ENCODE data around the gene RFX3.

RFX3 gene

DNA sequence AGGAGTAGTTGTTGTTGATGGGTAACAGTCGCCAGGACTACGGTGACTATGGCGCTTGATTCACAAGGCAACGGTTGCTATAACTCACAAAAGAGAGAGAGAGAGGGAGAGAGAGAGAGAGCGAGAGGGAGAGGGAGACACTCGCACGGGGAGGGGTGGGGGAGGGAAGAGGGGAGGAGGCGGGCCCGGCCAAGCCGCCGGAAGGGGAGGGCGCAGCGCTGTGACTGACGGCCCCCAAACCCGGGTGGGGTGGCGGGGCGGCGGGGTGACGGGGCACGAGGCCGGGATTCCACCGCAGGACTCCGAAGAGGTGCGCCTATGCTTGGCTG lies at the start of gene RFX3:
RFX3 (minus strand) TSS at position 166 of the 329 bp plus-strand sequence. CDS start 130,413 bp downstream, outside the sequence.
- DNase-seq, result peak; percentile 97

DNA sequence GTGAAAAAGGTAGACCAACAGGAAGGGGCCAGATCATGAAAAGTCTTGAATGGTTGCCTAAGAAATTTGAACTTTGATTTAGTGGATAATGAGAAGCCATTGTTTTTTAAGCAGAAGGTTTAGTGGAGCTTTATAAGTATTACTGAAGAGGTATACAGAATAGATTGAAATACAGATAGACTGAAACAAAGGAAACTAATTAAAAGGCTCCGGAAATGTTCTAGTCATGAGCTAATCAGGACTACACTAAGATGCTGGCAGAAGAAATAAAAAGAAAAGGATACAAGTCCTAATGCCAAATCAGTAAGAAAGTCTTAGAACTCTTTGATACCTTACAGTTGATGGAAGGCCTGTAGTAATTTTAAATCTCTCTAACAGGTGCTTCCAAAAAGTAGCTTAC lies 45.7 kb upstream of the RFX3 start:
- DNase-seq, result no peak

DNA sequence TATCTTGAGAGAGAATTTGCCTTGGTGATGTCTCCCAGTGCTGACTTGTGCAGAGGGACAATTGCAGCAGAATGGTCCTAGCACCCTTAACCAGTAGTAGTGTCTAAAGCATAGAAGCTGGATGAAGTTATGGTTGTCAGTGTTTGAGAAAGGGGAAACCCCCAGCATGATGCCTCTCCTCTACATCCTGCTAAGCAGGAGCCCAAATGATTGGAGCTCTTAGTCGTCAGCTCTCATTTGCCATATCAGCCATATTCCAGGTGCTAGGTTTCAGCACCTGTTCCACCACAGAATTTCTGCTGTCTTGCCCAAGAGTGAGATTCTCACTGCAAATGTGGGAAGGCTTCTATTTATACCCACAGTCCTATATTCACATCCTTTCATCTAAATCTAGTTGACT lies 43.7 kb upstream of the RFX3 start:
- DNase-seq, result no peak

DNA sequence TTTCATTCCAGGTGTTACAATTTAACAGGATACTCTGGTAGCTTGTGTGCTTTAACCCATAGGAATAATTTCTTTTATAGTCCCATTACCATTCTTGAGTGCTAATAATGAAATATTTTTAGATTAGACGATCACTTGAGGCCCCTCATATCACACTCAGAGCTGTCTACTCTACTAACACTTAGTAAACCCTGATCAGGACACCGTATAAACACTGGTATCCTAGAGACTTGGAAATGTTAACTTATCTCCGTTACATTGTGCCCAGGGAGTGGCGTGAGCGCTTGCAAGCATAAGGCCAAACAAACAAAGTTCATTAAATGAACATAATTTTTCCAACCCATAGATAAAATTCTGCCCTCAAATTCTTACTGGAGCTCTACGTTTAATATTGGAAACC lies 42.2 kb upstream of the RFX3 start:
- DNase-seq, result no peak

DNA sequence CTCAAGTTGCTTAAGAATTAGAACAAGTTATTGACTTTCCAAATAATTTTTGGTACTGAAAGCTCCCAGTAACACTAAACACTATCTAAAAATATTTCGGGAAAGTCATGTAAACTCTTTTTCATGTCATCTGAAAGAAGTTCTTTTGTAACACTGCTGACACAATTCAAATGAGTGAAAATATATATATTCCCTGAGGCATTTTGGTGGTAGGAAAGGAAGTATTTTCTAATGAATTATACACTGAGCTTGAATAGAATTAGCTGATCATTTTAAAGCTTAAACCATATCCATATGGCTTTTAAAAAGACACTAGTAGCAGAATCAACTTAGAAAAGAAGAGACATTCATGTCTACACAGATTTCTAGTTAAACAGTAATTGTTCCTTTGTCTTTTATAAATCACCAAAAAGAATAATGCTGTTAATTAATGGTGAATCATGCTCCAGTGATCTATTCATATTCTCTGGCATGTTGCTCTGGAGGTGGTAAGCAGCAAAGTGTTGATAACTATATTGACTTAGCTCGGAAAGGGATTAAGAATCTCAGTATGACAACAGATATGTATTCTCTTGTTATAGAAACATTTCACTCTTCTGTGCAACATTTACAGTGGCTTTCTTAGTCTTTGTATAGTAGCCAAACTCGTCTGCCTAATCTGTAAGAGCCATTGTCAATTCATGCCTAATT lies 27.4 kb upstream of the RFX3 start:
- peak; percentile 57 for DNase-seq

DNA sequence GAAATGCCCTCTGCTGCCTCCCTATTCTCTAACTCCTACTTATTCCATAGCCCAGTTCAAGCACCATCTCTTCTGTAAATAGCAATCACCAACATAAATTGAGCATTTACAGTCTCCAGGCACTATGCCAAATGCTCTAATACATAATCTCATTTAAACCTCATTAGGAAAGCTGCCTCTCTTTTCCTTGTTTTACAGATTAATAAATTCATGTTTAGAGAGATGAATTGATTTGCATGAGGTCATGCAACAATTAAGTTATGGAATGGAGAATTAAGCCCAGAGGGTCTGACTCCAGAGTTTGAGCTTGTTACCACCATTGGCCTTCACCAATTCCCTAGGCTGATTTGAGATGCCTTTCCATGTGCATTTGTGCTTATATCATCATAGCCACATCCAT lies 23.4 kb upstream of the RFX3 start:
- no peak for DNase-seq

DNA sequence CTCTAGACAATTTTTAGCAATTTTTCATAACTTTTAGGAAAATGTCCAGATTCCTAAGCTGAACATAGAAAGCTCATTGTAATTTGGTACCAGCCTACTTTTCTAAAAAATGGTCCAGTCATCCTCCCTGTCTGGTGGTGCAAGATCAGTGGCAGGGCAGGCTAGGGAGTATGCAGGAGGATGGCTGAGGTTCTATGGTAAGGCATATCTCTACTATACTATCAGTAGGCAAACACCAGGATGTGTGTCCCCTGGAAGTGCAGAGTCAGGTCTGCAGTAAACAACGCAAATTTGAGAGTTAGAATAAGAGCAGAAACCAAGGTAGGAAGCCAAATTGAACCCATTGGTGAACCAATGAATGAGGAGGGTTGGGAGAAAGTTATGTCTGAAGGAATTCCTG lies 22.8 kb upstream of the RFX3 start:
- no peak for DNase-seq

DNA sequence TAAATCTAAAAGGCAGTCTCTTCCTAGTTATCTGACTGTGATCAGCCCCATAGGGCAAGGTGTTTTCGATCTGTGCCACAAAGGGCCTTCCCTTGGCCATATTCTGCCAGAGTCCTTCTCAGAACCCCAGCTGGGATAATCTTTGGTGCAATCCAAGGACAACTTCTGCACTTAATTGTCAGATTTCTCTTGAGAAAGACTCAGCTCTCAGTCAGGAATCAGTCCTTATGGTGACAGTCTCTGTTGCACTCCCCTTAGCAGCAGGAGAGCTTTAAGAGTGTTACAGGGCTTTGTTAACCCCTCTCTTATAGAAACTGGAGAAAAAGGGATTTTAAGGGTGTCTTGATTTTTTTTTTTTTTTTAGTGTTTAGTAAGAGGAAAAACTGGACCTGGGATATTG lies 15.4 kb upstream of the RFX3 start:
- no peak for DNase-seq

DNA sequence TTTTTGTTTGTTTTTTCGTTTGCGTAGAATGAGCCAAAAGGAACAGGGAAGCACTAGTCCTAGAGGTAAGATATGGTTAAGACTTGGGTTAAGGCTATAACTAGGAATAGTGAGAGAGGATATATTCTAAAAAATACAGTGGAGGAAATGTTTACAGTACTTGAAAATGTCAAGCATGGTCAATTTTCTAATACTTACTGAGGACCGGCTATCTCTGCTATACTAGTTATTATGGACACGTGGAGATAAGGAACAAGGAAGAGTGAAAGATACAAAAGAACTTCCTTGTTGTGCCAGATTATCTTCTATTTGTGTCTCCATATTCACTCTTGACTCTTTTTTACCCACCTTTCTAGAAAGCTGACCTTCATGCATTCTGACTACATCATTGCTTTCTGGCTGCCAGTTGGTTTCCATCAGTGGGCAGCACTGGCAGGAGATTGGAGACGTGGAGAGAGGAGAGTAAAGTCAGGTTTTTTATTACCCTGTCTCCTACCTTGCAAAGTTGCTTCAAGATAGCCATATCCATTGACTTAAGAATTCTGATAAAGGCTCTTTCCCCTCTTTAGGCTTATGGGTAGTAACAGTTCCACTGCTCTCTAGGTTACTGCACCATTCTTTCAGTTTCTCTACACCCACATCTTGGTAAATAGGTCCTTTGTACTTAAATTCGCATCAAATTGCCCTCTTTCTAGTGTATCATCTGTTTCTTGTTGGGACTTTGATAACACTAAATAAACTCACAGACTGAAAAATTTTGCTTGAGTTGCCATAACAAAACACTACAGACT lies 9.0 kb upstream of the RFX3 start:
- DNase-seq, result no peak

DNA sequence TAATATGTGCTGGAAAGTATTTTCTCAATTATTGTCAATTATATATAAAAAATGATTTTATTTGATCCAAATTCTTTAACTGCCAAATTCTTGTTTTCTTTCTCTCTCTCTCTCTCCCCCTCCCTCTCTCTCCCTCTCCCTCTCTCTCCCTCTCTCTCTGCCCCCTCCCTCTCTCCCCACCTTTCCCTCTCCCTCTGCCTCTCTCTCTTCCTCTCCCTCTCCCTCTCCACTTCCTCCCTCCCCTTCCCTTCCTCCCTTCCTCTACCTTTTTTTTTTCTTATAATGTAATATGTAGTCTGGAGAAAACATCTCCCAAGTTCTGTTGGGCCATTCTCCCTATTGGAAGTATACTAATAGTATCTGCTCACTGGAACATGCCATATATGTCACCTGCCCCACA lies 6.4 kb upstream of the RFX3 start:
- no peak for DNase-seq

DNA sequence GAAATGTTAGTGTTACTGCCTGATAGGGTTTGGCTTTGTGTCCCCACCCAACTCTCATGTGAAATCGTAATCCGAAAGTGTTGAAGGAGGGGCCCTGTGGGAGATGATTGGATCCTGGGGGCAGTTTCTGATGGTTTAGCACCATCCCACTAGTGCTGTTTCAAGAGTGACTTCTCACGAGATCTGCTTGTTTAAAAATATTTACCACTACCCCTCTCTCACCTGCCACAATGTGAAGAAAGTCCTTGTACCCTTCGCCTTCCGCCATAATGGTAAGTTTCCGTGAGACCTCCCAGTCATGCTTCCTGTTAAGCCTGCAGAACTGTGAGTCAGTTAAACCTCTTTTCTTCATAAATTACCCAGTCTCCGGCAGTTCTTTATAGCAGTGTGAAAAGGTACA lies 2.6 kb upstream of the RFX3 start:
- DNase-seq, result peak; percentile 83

DNA sequence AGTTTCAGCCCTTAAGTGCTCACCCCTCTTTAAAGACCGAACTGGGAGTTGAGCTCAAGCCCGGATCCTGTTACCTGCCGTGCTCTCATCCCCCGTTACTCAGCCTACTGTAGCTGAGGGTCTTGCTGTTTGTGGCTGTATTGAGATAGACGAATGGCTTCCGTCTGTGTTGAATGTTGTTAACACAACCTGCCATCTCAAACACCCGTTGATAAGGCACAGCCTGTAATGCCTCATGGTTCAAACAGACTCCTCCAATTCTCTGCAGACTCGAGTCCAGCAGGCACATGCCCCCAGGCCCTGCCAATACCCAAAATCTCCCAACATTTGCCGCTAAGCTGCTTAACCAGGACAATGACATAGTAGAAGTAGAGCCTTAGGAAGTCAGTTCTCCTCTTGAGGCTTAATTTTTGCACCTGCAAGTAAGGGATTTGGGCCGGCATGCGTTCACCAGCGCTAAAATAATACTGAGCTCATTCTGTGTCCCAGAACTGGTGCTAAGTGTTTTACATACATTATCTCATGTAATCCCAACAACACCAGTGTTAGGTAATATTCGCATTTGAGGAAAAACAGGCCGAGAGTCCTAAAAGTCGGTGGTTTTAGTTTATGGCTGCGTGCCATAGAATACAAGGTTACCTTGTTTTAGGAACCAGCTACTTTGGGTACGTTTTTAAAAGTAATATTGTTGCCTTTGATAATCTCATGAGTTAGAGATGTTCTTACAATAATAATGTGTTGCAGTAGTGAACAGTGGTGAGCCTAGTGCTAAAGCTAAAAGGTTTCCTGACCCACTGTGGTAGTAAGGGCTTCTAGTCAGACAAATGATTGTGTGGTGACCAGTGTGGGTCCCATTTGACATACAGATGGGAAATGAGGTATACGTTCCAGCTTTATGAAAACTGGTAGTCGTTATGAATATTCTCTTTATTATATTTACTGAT lies 1.5 kb upstream of the RFX3 start:
- DNase-seq, result peak; percentile 86

DNA sequence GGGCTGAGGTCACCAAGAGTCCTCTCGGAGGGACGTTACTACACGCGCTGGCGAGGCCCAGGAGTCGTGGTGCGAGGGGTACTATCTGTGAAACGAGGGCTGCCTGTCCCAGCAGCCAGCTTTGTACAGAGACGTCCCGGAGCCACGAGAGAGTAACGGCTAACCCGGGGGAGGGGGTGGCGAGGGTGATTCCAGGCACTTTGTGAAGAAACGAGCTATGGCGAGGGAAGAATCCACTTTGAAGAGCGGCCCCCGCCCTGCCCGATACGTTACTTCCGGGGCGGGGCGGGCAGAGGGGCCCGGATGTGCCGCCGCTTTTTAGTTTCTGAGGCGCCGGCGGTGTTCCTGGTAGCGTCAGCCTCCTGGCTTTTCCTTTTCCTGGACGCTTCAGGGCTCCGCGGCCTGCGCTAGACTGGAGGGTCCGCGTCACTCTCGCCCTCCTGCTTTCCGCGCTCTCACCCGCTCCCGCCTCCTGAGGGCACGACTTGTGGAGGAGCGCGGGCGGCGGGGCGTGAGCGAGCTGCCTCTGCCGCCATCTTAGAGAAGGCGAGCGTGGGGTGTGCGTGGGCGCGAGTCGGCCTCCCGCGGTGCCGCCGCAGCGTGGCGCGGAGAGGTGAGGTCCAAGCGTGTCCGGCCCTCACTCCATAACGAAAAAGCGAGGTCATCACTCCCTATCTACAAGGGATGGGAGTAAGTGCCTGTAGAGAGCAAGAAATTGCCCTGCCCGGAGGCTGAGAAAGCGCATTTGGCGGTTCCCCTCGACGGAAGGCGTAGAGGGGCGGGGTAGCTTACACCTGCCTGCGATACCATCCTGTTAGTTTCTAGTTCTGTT lies 580 bp upstream of the RFX3 start:
- DNase-seq, result peak; percentile 96

DNA sequence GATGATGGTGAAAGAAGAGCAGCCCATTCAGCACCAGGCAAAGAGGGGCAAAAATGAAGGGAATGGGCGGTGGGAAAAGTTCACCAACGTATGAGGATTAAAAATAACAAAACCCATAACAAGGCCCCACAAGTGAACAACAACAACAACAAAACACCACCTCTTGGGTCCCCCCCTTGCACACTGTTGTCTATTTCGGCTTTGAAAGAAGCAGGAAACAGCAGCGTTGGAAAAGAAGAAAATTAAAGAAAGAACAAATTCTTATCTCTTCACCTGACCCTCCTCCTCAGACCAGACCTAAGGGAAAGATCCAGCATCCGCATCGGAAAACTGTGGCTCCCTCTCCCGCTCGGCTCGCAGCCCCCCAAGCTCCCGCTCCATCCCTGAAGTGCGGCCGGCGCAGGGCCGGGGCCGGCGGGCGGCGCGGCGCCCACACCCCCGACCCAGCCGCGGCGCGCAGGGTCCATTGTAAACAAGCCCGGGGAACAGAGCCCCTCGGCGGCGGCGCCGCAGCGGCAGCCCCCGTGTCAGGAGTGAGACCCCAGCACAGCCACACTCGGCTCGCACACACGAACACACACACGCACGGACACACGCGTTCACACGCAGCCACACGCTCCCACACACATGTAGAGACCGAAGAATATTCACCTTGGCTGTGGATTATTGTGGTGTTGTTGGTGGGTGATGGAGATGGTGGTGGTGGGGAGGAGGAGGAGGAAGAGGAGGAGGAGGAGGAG lies 535 bp downstream of the RFX3 start:
- DNase-seq, result peak; percentile 70

DNA sequence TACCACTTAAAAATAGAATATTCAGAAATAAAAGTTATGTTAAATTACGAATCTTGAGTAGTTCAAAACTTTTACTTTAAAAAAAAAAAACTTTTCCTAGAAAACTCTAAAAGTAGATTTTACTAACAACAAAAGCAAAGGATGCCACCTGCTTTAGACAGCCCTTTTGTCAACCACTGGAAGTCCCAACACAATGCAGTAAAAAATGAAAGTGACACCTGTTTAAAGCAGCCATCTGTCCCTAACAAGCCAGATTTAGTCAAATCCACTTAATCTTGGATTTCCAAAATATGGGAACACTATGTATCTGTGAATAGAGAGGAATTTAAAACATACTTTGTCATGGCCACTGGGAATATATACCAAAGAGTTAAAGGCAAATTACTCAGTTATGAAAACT lies 3.8 kb downstream of the RFX3 start:
- peak; percentile 26 for DNase-seq

DNA sequence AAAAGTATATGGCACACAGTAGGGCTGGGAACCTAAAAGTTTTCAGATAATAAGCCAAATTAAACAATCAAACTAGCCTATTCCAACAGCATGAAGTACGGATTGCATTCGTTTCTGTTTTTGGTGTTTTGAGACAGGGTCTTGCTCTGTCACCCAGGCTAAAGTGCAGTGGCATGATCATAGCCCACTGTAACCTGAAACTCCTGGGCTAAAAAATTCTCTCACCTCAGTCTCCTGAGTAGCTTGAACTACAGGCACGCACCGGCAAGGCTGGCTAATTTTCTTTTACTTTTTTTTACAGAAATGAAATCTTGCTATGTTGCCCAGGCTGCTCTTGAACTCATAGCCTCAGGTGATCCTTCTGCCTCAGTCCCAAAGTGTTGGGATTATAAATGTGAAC lies 5.2 kb downstream of the RFX3 start:
- DNase-seq, result no peak

DNA sequence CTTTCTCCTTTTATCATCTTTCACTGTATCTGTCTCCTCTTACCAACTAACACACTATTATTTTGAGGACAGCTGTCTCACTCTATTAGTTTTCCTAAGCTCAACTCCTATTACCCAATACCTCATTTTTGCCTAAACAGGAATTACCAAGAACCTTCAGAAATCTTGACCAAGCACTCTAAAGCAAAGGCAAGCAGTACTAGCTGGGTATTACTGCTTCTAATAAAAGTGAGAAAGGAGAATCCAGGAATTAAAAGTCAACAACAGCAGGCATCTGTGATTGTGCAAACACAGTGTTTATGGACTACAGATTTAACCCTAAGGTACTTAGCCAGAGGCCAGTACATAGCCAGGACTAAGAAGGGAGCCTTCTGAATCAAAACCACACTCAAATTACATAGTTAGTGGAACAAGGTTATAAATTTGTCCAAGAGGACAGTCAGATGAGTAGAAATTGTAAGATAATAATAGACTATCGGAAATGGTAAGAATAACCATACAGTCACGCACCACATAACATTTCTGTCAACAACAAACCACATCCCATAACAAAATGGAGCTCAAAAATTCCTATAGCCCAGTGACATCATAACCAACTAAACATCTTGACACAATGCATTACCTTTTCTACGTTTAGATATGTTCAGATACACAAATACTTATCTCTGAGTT lies 8.3 kb downstream of the RFX3 start:
- no peak for DNase-seq

DNA sequence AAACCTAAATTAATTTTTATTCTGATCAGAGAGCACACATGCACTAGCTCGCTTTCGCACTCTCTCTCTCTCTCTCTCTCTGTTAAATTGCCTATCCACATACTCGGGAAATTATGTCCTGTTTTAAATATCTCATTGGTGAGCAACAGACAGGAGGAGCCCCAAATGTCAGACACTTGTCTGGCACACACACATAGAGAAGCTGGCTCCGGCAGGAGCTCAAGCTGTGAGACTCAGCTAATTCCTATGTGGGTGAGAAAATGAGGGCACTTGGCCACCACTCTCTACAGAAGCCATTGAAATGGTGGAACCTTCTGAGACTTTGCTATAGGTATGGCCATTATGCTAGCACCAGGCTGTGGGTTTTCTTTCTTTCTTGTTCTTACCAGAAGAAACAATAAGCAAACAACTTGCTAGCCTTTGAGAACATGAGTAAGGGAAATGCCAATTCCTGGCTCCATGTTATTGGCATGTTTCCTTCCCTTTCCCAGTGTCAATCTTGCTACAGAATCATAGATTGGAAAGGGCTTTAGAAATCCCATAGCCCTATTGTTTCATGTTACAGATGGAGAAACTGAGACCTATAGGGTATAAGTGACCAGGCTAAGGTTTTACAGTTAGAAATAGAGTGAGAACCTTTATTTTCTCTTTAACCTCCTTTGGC lies 9.0 kb downstream of the RFX3 start:
- DNase-seq, result no peak

DNA sequence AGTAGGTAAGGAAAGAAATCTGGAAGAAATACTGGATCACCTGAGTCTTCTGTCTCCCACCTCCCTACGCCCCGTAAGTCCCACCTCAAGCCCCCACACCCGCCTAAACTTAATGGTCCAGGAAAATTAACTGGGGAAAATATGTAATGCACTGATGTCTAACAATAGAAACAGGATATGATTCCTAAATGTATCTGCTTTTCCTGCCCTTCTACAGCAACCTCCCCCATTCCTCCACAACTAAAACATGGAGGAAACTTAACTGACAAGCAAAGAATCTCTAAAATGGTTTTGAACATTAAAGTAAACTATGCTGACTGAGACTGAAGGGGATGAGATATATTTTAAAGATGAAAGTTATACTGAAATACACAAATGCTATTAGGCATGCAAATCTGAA lies 10.4 kb downstream of the RFX3 start:
- DNase-seq, result no peak

DNA sequence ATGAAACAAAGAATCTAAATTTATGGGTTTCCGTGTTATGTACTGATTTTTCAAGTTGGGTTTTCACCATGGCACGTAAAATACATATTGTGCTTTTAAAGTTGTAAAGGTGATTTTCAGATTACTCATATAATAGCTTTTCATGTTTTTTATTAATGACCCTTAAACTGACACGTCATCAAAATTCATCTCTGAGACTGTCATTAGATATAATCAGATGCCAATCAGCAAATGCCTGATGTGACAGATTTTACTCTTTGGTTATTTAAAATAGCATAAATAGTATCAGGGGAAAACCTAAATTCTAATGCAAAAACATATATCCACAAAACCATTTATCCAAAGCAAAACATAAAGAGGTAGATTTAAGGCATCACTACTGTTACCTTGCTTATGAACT lies 11.0 kb downstream of the RFX3 start:
- no peak for DNase-seq

Data from NCI-H146 (cell line).